ENCODE measurements around the gene SHROOM3.

DNA sequence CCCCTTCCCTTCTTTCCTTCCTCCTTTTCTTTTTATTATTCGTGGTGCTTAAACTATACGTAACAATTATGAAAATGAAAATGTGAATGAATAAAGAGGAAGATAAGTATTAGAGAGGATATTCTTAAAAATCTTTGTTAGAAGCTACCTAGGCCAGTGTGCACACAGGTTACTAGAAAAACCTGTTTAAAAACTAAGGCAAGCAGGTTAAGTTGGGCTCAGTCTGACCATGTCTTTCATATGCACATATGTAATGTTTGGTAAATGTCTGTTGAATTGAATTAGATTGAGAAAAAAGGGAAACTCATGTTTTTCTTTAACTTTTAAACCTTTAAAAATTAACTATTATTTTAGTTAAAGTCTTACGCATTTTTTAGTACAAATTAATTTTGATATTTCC lies 7.8 kb downstream of the SHROOM3 start:
- TF ChIP-seq POLR2A (IDR thresholded peaks at IDR 0.05; ENCODE audit: low read length) (no peak), GATA1 (IDR thresholded peaks at IDR 0.05; ENCODE audit: low read depth, low read length) (no peak)

Data from erythroblast (primary cell).